ENCODE data around the gene ENPP6. TPM values are rescaled to one million over a fixed set of nuclear protein-coding genes. Genes with fewer than 3 reads are reported as not detected.

The ENPP6 gene
- total and polyA plus RNA-seq, 2 donors (not counting 1 experiment from before 2014, with no cell fraction given), result 0.01 TPM; not detected in 1

GRCh38 chr4:184265546-184266351 is 48.1 kb upstream of the ENPP6 start:
- Histone ChIP-seq H3K79me2 (ENCODE audit: control insufficient read depth, insufficient read depth, low read length) (no peaks in the 10 kb centered on the region), H3K9ac (ENCODE audit: low read length) (no peak overlapping the region), H3K4me2 (replicated peaks; ENCODE audit: low read depth, low read length, poor library complexity, severe bottlenecking) (peak overlapping the region; percentile 26), H4K20me1 (ENCODE audit: control insufficient read depth, insufficient read depth, low read length, poor library complexity, severe bottlenecking) (no peaks in the 10 kb centered on the region), H3K4me3 (ENCODE audit: control extremely low read depth in 1 of 5, extremely low read depth in 1 of 5, insufficient read depth in 1 of 5, low read depth in 2 of 5, low read length in 4 of 5) (peak overlapping the region in 3 of 5 experiments; percentile 5 to 32 (median 14)), H3K36me3 (replicated peaks in 1 of 2; ENCODE audit: control extremely low read depth in 1 of 2, control insufficient read depth in 1 of 2, extremely low read depth in 1 of 2, insufficient read depth in 2 of 2, low read length in 1 of 2) (no peaks in the 10 kb centered on the region), H2AFZ (ENCODE audit: insufficient read depth, low read depth, low read length, poor library complexity, severe bottlenecking) (peak overlapping the region; percentile 32), H3K9me3 (ENCODE audit: control extremely low read depth in 1 of 3, control insufficient read depth in 2 of 3, insufficient read depth in 1 of 3, low read length in 2 of 3) (peaks cover 0 to 6% (median 4%) of the 10 kb centered on the region in 3 donors), H3K4me1 (ENCODE audit: control insufficient read depth in 2 of 2, insufficient read depth in 2 of 2, low read length in 2 of 2) (peaks cover 32 to 46% of the 10 kb centered on the region in 2 donors), H3K27ac (ENCODE audit: low read length in 2 of 2) (peak overlapping the region; percentile 26 to 41), H3K27me3 (replicated peaks in 1 of 4; ENCODE audit: control extremely low read depth in 1 of 4, control insufficient read depth in 3 of 4, insufficient read depth in 4 of 4, low read length in 3 of 4) (no peaks in the 10 kb centered on the region)
- intact Hi-C loops (cut with micrococcal nuclease), result loop anchor here (5.0 to 10.0 kb wide), 4 partner anchors 82 to 1129 kb away; partner anchors contain the start of genes ACSL1, ANKRD37 and LRP2BP
- CTCF ChIA-PET, result interaction anchor here (0.6 to 9.0 kb wide), 22 partner anchors 8 to 641 kb away, joined by 3 to 137 read pairs (median 10); partner anchors contain the start of gene CENPU
- Mint-ChIP-seq H3K4me3 (peak overlapping the region; percentile 70), H3K4me1 (peaks cover 57% of the 10 kb centered on the region), H3K27me3 (no peaks in the 10 kb centered on the region), H3K9me3 (ENCODE audit: insufficient read depth) (no peaks in the 10 kb centered on the region), H3K27ac (peak overlapping the region; percentile 80)
- 85% methylated on average over 7 of the region's 16 CpGs for WGBS (ENCODE audit: insufficient coverage)
- POLR2A ChIA-PET, result interaction anchor here (0.5 to 1.4 kb wide), 4 partner anchors 17 to 936 kb away, joined by 3 to 6 read pairs (median 4); no protein-coding TSS in a partner anchor
- no peak for ATAC-seq (ENCODE audit: low read depth)
- DNase-seq, result no peak
- TF ChIP-seq CTCF (IDR thresholded peaks at IDR 0.05) (no peak), EZH2 (IDR thresholded peaks at IDR 0.05; ENCODE audit: borderline replicate concordance, insufficient read depth, low read depth, low read length, poor library complexity, severe bottlenecking) (no peak)
